Mononuclear cell (primary cell): ENCODE measurements around the gene USF1. TPM values are rescaled to one million over a fixed set of nuclear protein-coding genes. Genes with fewer than 3 reads are reported as not detected.
"Not testable (repeated sequence)": the region's sequence is repeated elsewhere in the genome, so short reads cannot be mapped to it uniquely, and the experiment has no call there.

Source experiments
- H3K27me3 ChIP-seq: 2 replicates; pipeline ENCODE4 v1.6.0; 2011; ENCODE audit warnings: low read length, control low read depth; ENCODE audit not compliant: insufficient read depth
- H3K4me1 ChIP-seq: 2 replicates; pipeline ENCODE4 v1.5.1; 2011; ENCODE audit warnings: mild to moderate bottlenecking, low read length, control low read depth; ENCODE audit not compliant: insufficient read depth
- H3K4me3 ChIP-seq: 2 replicates; pipeline ENCODE4 v1.5.1; 2011; ENCODE audit warnings: mild to moderate bottlenecking, low read length, moderate library complexity
- H3K9me3 ChIP-seq: 2 replicates; pipeline ENCODE4 v1.5.1; 2011; ENCODE audit warnings: low read depth, mild to moderate bottlenecking, control low read depth, low read length
- total RNA-seq: library from RNA; depleted of rRNA; stranded (reverse); fragments of >200 nt; gene quantifications from one replicate; pipeline ENCODE4 v1.2.3, GENCODE V29; 2012

Gene USF1
- total RNA-seq, 1 donor = 86.8 TPM

- H3K4me3 ChIP-seq = peak within 1 kb of the TSS; percentile 67
- no peaks in the 10 kb centered on the region for H3K27me3 ChIP-seq
- peaks cover 48% of the 10 kb centered on the region for H3K4me1 ChIP-seq
- H3K9me3 ChIP-seq = no peaks in the 10 kb centered on the region
These were observed 25.1 kb downstream of the USF1 start, which contains the start of gene F11R for GRCh38 chr1:161020509-161021164. F11R (minus strand) TSS chr1:161021152; CDS start chr1:161021073, 79 bp downstream.

- Histone ChIP-seq H3K27me3 (no peaks in the 10 kb centered on the region), H3K4me1 (peaks cover 48% of the 10 kb centered on the region), H3K4me3 (peak overlapping the region; percentile 67), H3K9me3 (no peaks in the 10 kb centered on the region)
These were observed 25.9 kb downstream of the USF1 start for GRCh38 chr1:161019751-161020495.

GRCh38 chr1:161019111-161019660 lies 26.6 kb downstream of the USF1 start:
- not testable (repeated sequence) for H3K4me3 ChIP-seq, H3K27me3 ChIP-seq, H3K9me3 ChIP-seq
- H3K4me1 ChIP-seq = peaks cover 53% of the 10 kb centered on the region

- Histone ChIP-seq H3K9me3 (no peaks in the 10 kb centered on the region), H3K4me3 (no peak overlapping the region), H3K4me1 (peaks cover 59% of the 10 kb centered on the region), H3K27me3 (no peaks in the 10 kb centered on the region)
These were observed 27.2 kb downstream of the USF1 start for GRCh38 chr1:161018631-161018930.

GRCh38 chr1:161017756-161018630 lies 27.8 kb downstream of the USF1 start:
- peaks cover 65% of the 10 kb centered on the region for H3K4me1 ChIP-seq
- no peaks in the 10 kb centered on the region for H3K9me3 ChIP-seq
- H3K4me3 ChIP-seq = no peak overlapping the region
- no peaks in the 10 kb centered on the region for H3K27me3 ChIP-seq

- not testable (repeated sequence) for H3K27me3 ChIP-seq, H3K4me3 ChIP-seq, H3K9me3 ChIP-seq
- peaks cover 72% of the 10 kb centered on the region for H3K4me1 ChIP-seq
These were observed 28.6 kb downstream of the USF1 start for GRCh38 chr1:161017181-161017580.

- not testable (repeated sequence) for H3K27me3 ChIP-seq, H3K9me3 ChIP-seq, H3K4me3 ChIP-seq
- H3K4me1 ChIP-seq = peaks cover 74% of the 10 kb centered on the region
These were observed 29.1 kb downstream of the USF1 start for GRCh38 chr1:161016683-161017082.

GRCh38 chr1:161013488-161014230 lies 32.1 kb downstream of the USF1 start:
- Histone ChIP-seq H3K9me3 (no peaks in the 10 kb centered on the region), H3K4me1 (peaks cover 46% of the 10 kb centered on the region)

GRCh38 chr1:161013131-161013487 lies 32.7 kb downstream of the USF1 start:
- peak overlapping the region; percentile 32 for H3K4me3 ChIP-seq
- H3K9me3 ChIP-seq = no peaks in the 10 kb centered on the region
- H3K27me3 ChIP-seq = no peaks in the 10 kb centered on the region
- peaks cover 40% of the 10 kb centered on the region for H3K4me1 ChIP-seq

More at GRCh38 chr1:161013488-161014230, 32.1 kb downstream of the USF1 start:
- Histone ChIP-seq H3K27me3 (no peaks in the 10 kb centered on the region), H3K4me3 (peak overlapping the region; percentile 32)

GRCh38 chr1:161012420-161012819 lies 33.4 kb downstream of the USF1 start:
- Histone ChIP-seq H3K9me3 (no peaks in the 10 kb centered on the region), H3K27me3 (no peaks in the 10 kb centered on the region), H3K4me1 (peaks cover 33% of the 10 kb centered on the region), H3K4me3 (no peak overlapping the region)

- Histone ChIP-seq H3K4me3 (no peak overlapping the region), H3K27me3 (no peaks in the 10 kb centered on the region), H3K4me1 (peaks cover 29% of the 10 kb centered on the region), H3K9me3 (no peaks in the 10 kb centered on the region)
These were observed 36.1 kb downstream of the USF1 start for GRCh38 chr1:161009602-161010211.

- Histone ChIP-seq H3K4me1 (peaks cover 22% of the 10 kb centered on the region), H3K9me3 (no peaks in the 10 kb centered on the region), H3K27me3 (no peaks in the 10 kb centered on the region), H3K4me3 (no peak overlapping the region)
These were observed 36.8 kb downstream of the USF1 start for GRCh38 chr1:161008869-161009510.

- H3K9me3 ChIP-seq = no peaks in the 10 kb centered on the region
- H3K27me3 ChIP-seq = no peaks in the 10 kb centered on the region
- no peak overlapping the region for H3K4me3 ChIP-seq
- H3K4me1 ChIP-seq = peaks cover 7% of the 10 kb centered on the region
These were observed 38.4 kb downstream of the USF1 start for GRCh38 chr1:161007369-161007768.

GRCh38 chr1:161006563-161006962 lies 39.2 kb downstream of the USF1 start:
- no peaks in the 10 kb centered on the region for H3K9me3 ChIP-seq
- no peaks in the 10 kb centered on the region for H3K4me1 ChIP-seq
- H3K27me3 ChIP-seq = no peaks in the 10 kb centered on the region
- H3K4me3 ChIP-seq = no peak overlapping the region
